ENCODE measurements around the gene FAM234A. TPM values are rescaled to one million over a fixed set of nuclear protein-coding genes. Genes with fewer than 3 reads are reported as not detected.

The FAM234A gene
- polyA plus RNA-seq, 3 donors: 72.6 to 86.1 (median 82.5) TPM

DNA sequence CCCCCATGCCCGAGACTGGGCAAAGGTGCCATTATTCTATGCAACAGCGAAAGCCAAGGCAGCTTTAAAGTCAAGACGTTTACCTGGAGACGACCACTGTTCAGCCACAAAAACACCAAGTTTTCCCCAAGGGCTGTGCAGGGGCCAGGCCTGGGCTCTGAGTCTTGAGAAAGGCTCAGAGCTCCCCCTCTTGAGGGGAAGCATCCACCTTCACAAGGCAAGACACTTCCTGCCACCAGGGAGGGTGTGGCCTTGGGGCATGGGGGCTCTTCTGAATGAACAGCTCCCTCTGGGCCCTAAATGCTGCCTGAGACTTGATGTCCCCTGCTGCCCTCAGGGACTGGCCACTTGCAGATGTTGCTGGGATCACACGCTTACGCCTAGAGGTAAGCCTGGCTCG is 74.9 kb downstream of the FAM234A start:
- DNase-seq (ENCODE audit: extremely low read depth in 1 of 11, low read depth in 9 of 11, low spot score in 4 of 11): no peak

DNA sequence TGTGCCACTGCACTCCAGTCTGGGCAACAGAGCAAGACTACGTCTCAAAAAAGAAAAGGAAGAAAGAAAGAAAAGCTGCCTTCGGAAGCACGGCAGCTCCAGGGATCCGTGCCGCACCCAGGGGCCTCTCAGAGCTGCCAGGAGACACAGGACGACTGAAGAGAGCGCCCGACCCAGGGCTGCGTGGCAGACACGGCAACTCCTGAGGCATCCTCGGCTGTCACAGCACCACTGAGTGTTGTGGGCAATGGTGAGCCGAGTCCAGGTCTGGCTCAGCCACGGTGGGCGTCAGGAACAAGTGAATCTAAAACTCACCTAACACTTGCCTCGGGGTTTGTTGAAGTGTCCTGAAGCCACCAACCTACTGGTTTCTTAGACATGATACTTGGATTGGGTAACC is 77.1 kb downstream of the FAM234A start:
- DNase-seq (ENCODE audit: extremely low read depth in 1 of 11, low read depth in 9 of 11, low spot score in 4 of 11): no peak

DNA sequence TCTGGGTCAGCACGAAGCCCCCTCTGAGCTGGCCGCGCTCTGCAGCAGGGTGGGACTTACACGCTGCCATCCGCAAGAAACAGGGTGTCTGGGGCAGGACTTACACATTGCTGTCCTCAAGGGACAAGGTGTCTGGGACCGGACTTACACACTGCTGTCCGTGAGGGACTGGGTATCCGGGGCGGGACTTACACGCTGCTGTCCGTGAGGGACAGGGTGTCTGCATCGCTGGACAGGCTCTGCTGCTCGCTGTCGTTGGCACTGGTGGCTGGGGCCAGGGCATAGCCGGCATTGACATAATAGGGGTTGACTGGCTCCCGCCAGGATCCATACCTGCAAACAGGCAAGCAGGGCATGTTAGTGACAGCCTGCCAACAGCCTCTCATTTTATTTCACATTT is 79.7 kb downstream of the FAM234A start:
- no peak for DNase-seq (ENCODE audit: extremely low read depth in 1 of 11, low read depth in 9 of 11, low spot score in 4 of 11)

DNA sequence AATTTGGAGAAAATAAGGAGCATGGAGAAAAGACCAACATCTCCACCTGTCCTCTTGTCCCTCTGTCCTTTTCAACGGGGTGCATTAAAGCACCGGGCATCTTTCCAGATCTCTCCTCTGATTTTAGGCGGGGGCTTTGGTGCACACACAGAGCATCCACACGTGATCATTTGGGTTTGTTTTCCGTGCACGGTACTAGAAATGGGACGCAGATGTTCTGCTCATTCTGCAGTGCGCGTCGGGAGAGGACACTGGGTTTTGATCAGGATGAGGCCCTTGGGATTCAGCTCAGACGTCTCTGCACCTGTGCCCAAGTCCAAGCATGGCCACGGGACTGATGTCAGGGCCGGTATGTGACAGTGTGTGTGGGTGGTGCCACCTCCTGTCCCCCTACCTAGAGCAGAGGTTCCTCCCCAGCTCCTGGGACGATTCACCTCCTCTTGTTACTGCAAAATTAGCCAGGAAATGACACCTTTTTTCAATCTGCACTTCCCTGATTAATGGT is 80.2 kb downstream of the FAM234A start:
- no peak for DNase-seq (ENCODE audit: extremely low read depth in 1 of 11, low read depth in 9 of 11, low spot score in 4 of 11)

Other genes with a start within 250 kb of the FAM234A start
- gene POLR3K, start 181.2 kb upstream of the FAM234A start, polyA plus RNA-seq (ENCODE audit: insufficient read length in 3 of 3): 10 to 100 TPM; 11.4 to 14.6 (median 12.5) TPM
- 10 to 100 TPM; 36.0 to 47.0 (median 36.2) TPM for gene SNRNP25, start 181.0 kb upstream of the FAM234A start, polyA plus RNA-seq (ENCODE audit: insufficient read length in 3 of 3)
- gene RHBDF1, start 162.2 kb upstream of the FAM234A start, polyA plus RNA-seq (ENCODE audit: insufficient read length in 3 of 3): 10 to 100 TPM; 22.0 to 30.6 (median 25.7) TPM
- gene MPG, start 156.6 kb upstream of the FAM234A start, polyA plus RNA-seq (ENCODE audit: insufficient read length in 3 of 3): 10 to 100 TPM; 15.3 to 27.1 (median 26.7) TPM
- gene NPRL3, start 96.1 kb upstream of the FAM234A start, polyA plus RNA-seq (ENCODE audit: insufficient read length in 3 of 3): 10 to 100 TPM; 28.6 to 31.4 (median 31.2) TPM
- gene HBZ, start 82.2 kb upstream of the FAM234A start, polyA plus RNA-seq (ENCODE audit: insufficient read length in 3 of 3): 1 to 10 TPM in 2 of 3 donors, not detected in 1; 1.4 to 1.6 TPM
- gene HBM, start 68.8 kb upstream of the FAM234A start, polyA plus RNA-seq (ENCODE audit: insufficient read length in 3 of 3): 1 to 10 TPM; 5.0 to 5.2 (median 5.0) TPM
- 1,000 to 10,000 TPM in 2 of 3 donors, 100 to 1,000 TPM in 1; 873 to 1,661 (median 1,303) TPM for gene HBA2, start 61.9 kb upstream of the FAM234A start, polyA plus RNA-seq (ENCODE audit: insufficient read length in 3 of 3)
- gene HBA1, start 58.1 kb upstream of the FAM234A start, polyA plus RNA-seq (ENCODE audit: insufficient read length in 3 of 3): 1,000 to 10,000 TPM in 1 of 3 donors, 100 to 1,000 TPM in 2; 591 to 1,202 (median 749) TPM
- gene HBQ1, start 54.4 kb upstream of the FAM234A start, polyA plus RNA-seq (ENCODE audit: insufficient read length in 3 of 3): under 1 TPM; 0.67 to 0.98 (median 0.78) TPM
- 100 to 1,000 TPM; 120 to 175 (median 128) TPM for gene LUC7L, start 5.4 kb upstream of the FAM234A start, polyA plus RNA-seq (ENCODE audit: insufficient read length in 3 of 3)
- gene RGS11, start 41.1 kb downstream of the FAM234A start, polyA plus RNA-seq (ENCODE audit: insufficient read length in 3 of 3): 1 to 10 TPM in 2 of 3 donors, under 1 TPM in 1; 0.89 to 2.2 (median 2.0) TPM
- 1 to 10 TPM; 1.3 to 6.1 (median 2.6) TPM for gene ARHGDIG, start 45.8 kb downstream of the FAM234A start, polyA plus RNA-seq (ENCODE audit: insufficient read length in 3 of 3)
- 1 to 10 TPM in 2 of 3 donors, under 1 TPM in 1; 0.73 to 2.5 (median 1.6) TPM for gene PDIA2, start 48.3 kb downstream of the FAM234A start, polyA plus RNA-seq (ENCODE audit: insufficient read length in 3 of 3)
- 10 to 100 TPM; 14.1 to 23.7 (median 22.2) TPM for gene AXIN1, start 117.9 kb downstream of the FAM234A start, polyA plus RNA-seq (ENCODE audit: insufficient read length in 3 of 3)
- gene MRPL28, start 135.7 kb downstream of the FAM234A start, polyA plus RNA-seq (ENCODE audit: insufficient read length in 3 of 3): 10 to 100 TPM; 55.3 to 90.5 (median 65.3) TPM
- gene PGAP6, start 147.2 kb downstream of the FAM234A start, polyA plus RNA-seq (ENCODE audit: insufficient read length in 3 of 3): 10 to 100 TPM; 56.7 to 71.2 (median 60.6) TPM
- 100 to 1,000 TPM; 108 to 146 (median 134) TPM for gene NME4, start 162.4 kb downstream of the FAM234A start, polyA plus RNA-seq (ENCODE audit: insufficient read length in 3 of 3)
- gene DECR2, start 167.1 kb downstream of the FAM234A start, polyA plus RNA-seq (ENCODE audit: insufficient read length in 3 of 3): 10 to 100 TPM; 20.7 to 47.6 (median 21.2) TPM
- gene RAB11FIP3, start 190.8 kb downstream of the FAM234A start, polyA plus RNA-seq (ENCODE audit: insufficient read length in 3 of 3): 100 to 1,000 TPM in 2 of 3 donors, 10 to 100 TPM in 1; 96.3 to 159 (median 104) TPM